Activated CD4-positive, alpha-beta T cell treated with anti-CD3 and anti-CD28 coated beads for 24 hours (primary cell): ENCODE results near the gene GRK5.

Experiments
- DNase-seq, 2 donors: peaks; one replicate each; pipeline ENCODE4 v3.0.0-alpha.2; 2020; ENCODE audit warnings: low read depth in 2 of 2

The GRK5 gene

GRCh38 chr10:119504651-119505050 is 297.3 kb downstream of the GRK5 start:
- no peak for DNase-seq

DNA sequence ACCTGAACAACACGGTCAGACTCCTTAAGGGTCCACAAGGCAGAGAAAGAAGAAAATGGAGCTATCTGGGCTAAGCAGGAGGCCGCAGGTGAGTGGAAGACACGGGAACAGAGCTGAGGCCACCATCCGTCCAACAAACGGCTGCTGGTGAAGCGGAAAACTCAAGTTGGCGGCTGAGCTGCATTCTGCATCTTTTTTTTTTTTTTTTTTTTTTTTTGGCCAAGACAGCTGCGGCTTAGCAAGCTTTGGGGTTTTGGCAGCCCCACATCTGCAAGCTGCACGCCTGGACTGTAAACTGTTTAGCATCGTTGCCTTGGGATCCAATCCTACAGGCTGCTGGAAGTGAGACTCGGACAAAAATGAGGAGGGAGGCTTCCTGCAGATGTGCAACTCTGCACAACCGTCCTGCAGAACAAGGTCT is 297.8 kb downstream of the GRK5 start:
- no peak for DNase-seq
